HCT116 (cell line): ENCODE results near the gene TRH.

Experiments used
- FOSL1 ChIP-seq: IDR thresholded peaks from 2 replicates; pipeline ENCODE4 v1.6.1; 2012; ENCODE audit warnings: low read depth
- TF ChIP-seq, protein P1 (sequence below), 3 experiments: fragments of 200-600 bp in 1 of 3; sonication (generic) in 1 of 3; IDR thresholded peaks in 2 of 3; conservative IDR thresholded peaks in 1 of 3; 2 replicates each; pipeline ENCODE4 v1.5.1; 2012 to 2017; ENCODE audit warnings: low read depth in 2 of 3, low read length in 2 of 3, antibody characterized with exemption in 1 of 3, borderline replicate concordance in 1 of 3, control low read depth in 1 of 3, mild to moderate bottlenecking in 1 of 3, mixed read lengths in 1 of 3, mixed run types in 1 of 3, moderate library complexity in 1 of 3; ENCODE audit not compliant: insufficient read depth in 1 of 3

DNA sequence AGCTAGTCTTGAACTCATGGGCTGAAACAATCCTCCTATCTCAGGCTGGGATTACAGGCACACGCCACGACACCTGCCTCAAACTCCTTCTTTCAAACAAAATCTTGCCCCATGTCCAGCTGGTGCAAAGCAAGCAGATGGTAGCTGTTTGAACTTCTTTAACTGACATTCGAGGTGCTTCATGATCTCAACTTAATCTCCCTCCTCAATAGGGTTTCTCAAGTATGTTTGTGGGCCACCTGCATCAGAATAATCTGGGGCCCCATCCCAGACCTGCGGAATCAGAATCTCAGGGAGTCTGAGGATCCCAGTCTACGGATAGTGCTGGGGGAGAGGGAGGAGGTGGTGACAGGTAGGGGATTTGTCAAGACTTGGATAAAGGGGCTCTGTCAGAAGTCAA is 20.9 kb upstream of the TRH start:
- TF ChIP-seq FOSL1: no peak
- TF ChIP-seq, protein P1, sequence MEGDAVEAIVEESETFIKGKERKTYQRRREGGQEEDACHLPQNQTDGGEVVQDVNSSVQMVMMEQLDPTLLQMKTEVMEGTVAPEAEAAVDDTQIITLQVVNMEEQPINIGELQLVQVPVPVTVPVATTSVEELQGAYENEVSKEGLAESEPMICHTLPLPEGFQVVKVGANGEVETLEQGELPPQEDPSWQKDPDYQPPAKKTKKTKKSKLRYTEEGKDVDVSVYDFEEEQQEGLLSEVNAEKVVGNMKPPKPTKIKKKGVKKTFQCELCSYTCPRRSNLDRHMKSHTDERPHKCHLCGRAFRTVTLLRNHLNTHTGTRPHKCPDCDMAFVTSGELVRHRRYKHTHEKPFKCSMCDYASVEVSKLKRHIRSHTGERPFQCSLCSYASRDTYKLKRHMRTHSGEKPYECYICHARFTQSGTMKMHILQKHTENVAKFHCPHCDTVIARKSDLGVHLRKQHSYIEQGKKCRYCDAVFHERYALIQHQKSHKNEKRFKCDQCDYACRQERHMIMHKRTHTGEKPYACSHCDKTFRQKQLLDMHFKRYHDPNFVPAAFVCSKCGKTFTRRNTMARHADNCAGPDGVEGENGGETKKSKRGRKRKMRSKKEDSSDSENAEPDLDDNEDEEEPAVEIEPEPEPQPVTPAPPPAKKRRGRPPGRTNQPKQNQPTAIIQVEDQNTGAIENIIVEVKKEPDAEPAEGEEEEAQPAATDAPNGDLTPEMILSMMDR (IDR thresholded peaks at IDR 0.05 in 2 of 3, conservative IDR thresholded peaks at IDR 0.05 in 1 of 3; ENCODE audit: borderline replicate concordance in 1 of 3, insufficient read depth in 1 of 3, low read depth in 2 of 3, low read length in 2 of 3): no peak
